A673 (cell line): ENCODE measurements around the gene IGF2R. TPM values are rescaled to one million over a fixed set of nuclear protein-coding genes. Genes with fewer than 3 reads are reported as not detected.
"Not testable (repeated sequence)": the region's sequence is repeated elsewhere in the genome, so short reads cannot be mapped to it uniquely, and the experiment has no call there.

Experiments
- Bru-seq: library from RNA; stranded (reverse); fragments of 400-500 nt; gene quantifications from one replicate; lab custom pipeline; 2021; lab: Mats Ljungman, UMichigan
- BruChase-seq, 2 experiments: library from RNA; stranded (reverse); fragments of 400-500 nt; gene quantifications; one replicate each; lab custom pipeline; 2021; lab: Mats Ljungman, UMichigan
- BruUV-seq: library from RNA; stranded (reverse); fragments of 400-500 nt; replicated peaks from 2 replicates; lab custom pipeline; 2021; lab: Mats Ljungman, UMichigan
- CTCF ChIA-PET: fragments of 300-600 bp; sonication (Branson Sonifier 250); formaldehyde crosslinking; loops from one replicate; lab custom pipeline; 2022; ENCODE audit warnings: antibody characterized with exemption; lab: Charles Lee
- POLR2A ChIA-PET: fragments of 300-600 bp; sonication (Branson Sonifier 250); formaldehyde crosslinking; loops from one replicate; lab custom pipeline; 2022; ENCODE audit warnings: antibody characterized with exemption; ENCODE audit not compliant: low non-redundant PET; lab: Charles Lee
- DNase-seq: peaks from one replicate; pipeline ENCODE4 v3.0.0-alpha.2; 2015; ENCODE audit warnings: low spot score
- H3K27ac ChIP-seq: fragments of 200-600 bp; sonication (generic); 2 replicates; pipeline ENCODE4 v1.5.1; 2016; ENCODE audit warnings: mixed run types, low read depth, mild to moderate bottlenecking, mixed read lengths, antibody characterized with exemption, low read length; ENCODE audit not compliant: poor library complexity, severe bottlenecking
- H3K27me3 ChIP-seq: fragments of 200-600 bp; sonication (generic); replicated peaks from 2 replicates; pipeline ENCODE4 v1.6.1; 2017; ENCODE audit warnings: mixed run types, low read depth, mild to moderate bottlenecking, mixed read lengths, antibody characterized with exemption, low read length; ENCODE audit not compliant: insufficient read depth, poor library complexity
- H3K36me3 ChIP-seq: fragments of 200-600 bp; sonication (generic); 2 replicates; pipeline ENCODE4 v1.6.1; 2016; ENCODE audit warnings: mixed run types, mild to moderate bottlenecking, mixed read lengths, antibody characterized with exemption, low read length; ENCODE audit not compliant: insufficient read depth, poor library complexity, severe bottlenecking
- H3K4me1 ChIP-seq: fragments of 200-600 bp; sonication (generic); 2 replicates; pipeline ENCODE4 v1.6.1; 2017; ENCODE audit warnings: mixed run types, mild to moderate bottlenecking, mixed read lengths, antibody characterized with exemption, low read length; ENCODE audit not compliant: insufficient read depth, poor library complexity, severe bottlenecking
- H3K4me3 ChIP-seq: fragments of 200-600 bp; sonication (generic); 2 replicates; pipeline ENCODE4 v1.5.1; 2016; ENCODE audit warnings: low read depth, mixed run types, mild to moderate bottlenecking, mixed read lengths, low read length; ENCODE audit not compliant: poor library complexity, severe bottlenecking
- H3K9me3 ChIP-seq: fragments of 200-600 bp; sonication (generic); 2 replicates; pipeline ENCODE4 v1.6.1; 2016; ENCODE audit warnings: mixed run types, low read depth, mild to moderate bottlenecking, mixed read lengths, antibody characterized with exemption, low read length; ENCODE audit not compliant: poor library complexity, severe bottlenecking
- EZH2 ChIP-seq: fragments of 200-600 bp; sonication (generic); IDR thresholded peaks from 2 replicates; pipeline ENCODE4 v1.6.1; 2017; ENCODE audit warnings: borderline replicate concordance, low read depth, mild to moderate bottlenecking, mixed read lengths, antibody characterized with exemption, low read length; ENCODE audit not compliant: poor library complexity, severe bottlenecking
- intact Hi-C: fragments of 100-400 bp; cut with micrococcal nuclease; formaldehyde crosslinking; loops from one replicate; pipeline ENCODE4 v1.10.0; 2022; ENCODE audit not compliant: unreplicated experiment
- long read RNA-seq: library from polyadenylated mRNA; stranded (forward); transcript quantifications from one replicate; pipeline ENCODE4 v2.0.0, GENCODE V29; 2022
- total RNA-seq: library from RNA; stranded (reverse); gene quantifications from 2 replicates; pipeline ENCODE4 v1.2.3, GENCODE V29; 2021
- TF ChIP-seq, protein P1 (sequence below): fragments of 300-800, 200-600 bp; sonication (generic); conservative IDR thresholded peaks from 2 replicates; pipeline ENCODE4 v1.5.1; 2017; ENCODE audit warnings: low read depth, mild to moderate bottlenecking, antibody characterized with exemption, low read length, moderate library complexity, mixed read lengths

IGF2R gene, protein sequence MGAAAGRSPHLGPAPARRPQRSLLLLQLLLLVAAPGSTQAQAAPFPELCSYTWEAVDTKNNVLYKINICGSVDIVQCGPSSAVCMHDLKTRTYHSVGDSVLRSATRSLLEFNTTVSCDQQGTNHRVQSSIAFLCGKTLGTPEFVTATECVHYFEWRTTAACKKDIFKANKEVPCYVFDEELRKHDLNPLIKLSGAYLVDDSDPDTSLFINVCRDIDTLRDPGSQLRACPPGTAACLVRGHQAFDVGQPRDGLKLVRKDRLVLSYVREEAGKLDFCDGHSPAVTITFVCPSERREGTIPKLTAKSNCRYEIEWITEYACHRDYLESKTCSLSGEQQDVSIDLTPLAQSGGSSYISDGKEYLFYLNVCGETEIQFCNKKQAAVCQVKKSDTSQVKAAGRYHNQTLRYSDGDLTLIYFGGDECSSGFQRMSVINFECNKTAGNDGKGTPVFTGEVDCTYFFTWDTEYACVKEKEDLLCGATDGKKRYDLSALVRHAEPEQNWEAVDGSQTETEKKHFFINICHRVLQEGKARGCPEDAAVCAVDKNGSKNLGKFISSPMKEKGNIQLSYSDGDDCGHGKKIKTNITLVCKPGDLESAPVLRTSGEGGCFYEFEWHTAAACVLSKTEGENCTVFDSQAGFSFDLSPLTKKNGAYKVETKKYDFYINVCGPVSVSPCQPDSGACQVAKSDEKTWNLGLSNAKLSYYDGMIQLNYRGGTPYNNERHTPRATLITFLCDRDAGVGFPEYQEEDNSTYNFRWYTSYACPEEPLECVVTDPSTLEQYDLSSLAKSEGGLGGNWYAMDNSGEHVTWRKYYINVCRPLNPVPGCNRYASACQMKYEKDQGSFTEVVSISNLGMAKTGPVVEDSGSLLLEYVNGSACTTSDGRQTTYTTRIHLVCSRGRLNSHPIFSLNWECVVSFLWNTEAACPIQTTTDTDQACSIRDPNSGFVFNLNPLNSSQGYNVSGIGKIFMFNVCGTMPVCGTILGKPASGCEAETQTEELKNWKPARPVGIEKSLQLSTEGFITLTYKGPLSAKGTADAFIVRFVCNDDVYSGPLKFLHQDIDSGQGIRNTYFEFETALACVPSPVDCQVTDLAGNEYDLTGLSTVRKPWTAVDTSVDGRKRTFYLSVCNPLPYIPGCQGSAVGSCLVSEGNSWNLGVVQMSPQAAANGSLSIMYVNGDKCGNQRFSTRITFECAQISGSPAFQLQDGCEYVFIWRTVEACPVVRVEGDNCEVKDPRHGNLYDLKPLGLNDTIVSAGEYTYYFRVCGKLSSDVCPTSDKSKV (N-terminal part only)
- total RNA-seq = 64.7 and 67.4 TPM in 2 replicates
- Bru-seq, nascent RNA = percentile 82 among the genes with signal in this experiment
- BruChase-seq, experiment 1, labeled RNA remaining after a 2-hour chase = percentile 81 among the genes with signal in this experiment
- BruChase-seq, experiment 2, labeled RNA remaining after a 6-hour chase = percentile 84 among the genes with signal in this experiment
- long read RNA-seq, full-length matches to known transcripts = 6 of 66 reads
- long read RNA-seq, partial matches to known transcripts = 41 of 66 reads
- long read RNA-seq, other reads (novel, unspliced or antisense) = 19 of 66 reads

DNA sequence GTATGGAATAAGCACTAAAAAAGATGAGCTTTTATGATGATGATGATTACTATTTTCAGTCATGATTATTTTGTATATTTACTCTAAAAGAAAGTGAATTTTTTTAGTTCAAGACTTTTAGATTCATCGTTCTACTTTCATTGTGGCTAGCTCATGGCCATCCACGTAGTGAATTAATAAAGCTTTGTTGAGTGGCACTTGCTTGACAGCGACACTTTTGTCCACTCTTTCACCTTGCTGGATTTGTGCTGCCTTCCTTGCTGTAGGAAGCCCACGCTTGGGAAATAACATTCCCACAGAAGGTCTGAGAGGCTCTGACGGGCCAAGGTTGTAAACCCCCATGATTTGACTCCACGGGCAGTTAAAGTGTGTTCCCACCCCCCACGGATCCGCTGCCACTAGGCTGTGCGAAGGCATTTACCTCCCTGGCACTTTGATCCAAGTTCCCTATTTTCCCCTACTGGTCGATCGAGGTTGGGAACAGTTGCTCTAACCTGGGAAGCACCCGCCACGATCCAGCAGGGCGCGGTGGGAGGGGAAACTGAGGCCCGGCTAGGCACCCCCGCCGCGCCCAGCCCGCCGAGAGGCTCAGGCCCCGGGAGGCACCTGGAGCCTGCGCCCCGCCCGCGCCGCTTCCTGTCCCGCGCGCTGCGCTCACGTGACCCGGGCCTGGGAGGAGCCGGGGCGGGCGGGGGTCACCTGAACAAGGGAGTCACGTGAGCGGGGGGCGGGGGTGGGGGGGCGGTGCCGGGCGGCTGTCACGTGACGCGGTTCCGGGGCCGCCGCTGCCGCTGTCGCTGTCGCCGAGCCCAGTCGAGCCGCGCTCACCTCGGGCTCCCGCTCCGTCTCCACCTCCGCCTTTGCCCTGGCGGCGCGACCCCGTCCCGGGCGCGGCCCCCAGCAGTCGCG is at the start of gene IGF2R:
Gene IGF2R, plus strand, starts transcription at position 788 of the 909 bp plus-strand sequence. CDS start 165 bp downstream, outside the sequence.
- H3K27me3 ChIP-seq = peaks cover 1% of the 10 kb centered on the region
- TSS peak; percentile 92 for BruUV-seq
- no peaks in the 10 kb centered on the region for H3K9me3 ChIP-seq
- ChIA-PET CTCF (no interaction called here), POLR2A (no interaction called here)
- H3K36me3 ChIP-seq = no peaks in the 10 kb centered on the region
- TF ChIP-seq EZH2 = no peak
- TF ChIP-seq, protein P1, sequence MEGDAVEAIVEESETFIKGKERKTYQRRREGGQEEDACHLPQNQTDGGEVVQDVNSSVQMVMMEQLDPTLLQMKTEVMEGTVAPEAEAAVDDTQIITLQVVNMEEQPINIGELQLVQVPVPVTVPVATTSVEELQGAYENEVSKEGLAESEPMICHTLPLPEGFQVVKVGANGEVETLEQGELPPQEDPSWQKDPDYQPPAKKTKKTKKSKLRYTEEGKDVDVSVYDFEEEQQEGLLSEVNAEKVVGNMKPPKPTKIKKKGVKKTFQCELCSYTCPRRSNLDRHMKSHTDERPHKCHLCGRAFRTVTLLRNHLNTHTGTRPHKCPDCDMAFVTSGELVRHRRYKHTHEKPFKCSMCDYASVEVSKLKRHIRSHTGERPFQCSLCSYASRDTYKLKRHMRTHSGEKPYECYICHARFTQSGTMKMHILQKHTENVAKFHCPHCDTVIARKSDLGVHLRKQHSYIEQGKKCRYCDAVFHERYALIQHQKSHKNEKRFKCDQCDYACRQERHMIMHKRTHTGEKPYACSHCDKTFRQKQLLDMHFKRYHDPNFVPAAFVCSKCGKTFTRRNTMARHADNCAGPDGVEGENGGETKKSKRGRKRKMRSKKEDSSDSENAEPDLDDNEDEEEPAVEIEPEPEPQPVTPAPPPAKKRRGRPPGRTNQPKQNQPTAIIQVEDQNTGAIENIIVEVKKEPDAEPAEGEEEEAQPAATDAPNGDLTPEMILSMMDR = 0 out of 2 replicates have a peak, but pooled peaks have one; percentile 16
- DNase-seq = peak; percentile 95
- peaks cover 35% of the 10 kb centered on the region for H3K4me1 ChIP-seq
- H3K27ac ChIP-seq = peak within 1 kb of the TSS; percentile 84
- H3K4me3 ChIP-seq = peak within 1 kb of the TSS; percentile 95
- intact Hi-C loops = no loop called here

DNA sequence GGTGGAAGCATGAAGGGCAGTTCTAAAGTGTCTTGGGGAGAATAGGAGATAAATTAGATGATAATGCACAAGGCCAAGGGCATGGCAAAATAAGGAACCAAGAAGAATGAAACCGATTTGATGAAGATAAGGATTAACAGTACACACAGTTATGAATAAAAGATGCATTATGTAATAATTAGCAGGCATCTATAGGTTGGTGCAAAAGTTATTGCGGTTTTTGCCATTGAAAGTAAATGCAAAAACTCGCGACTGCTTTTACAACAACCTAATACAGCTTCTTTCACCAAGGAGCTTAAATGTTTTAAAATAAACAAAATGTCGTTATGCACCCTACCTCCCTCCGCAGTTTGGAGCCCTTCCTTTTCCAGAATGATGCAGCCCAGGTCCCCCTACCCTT is 49.1 kb upstream of the IGF2R start:
- POLR2A ChIA-PET = no interaction called here
- DNase-seq = no peak
- Histone ChIP-seq H3K27ac (no peak overlapping the region), H3K4me1 (no peaks in the 10 kb centered on the region), H3K36me3 (no peaks in the 10 kb centered on the region), H3K4me3 (no peak overlapping the region), H3K9me3 (no peaks in the 10 kb centered on the region), H3K27me3 (no peaks in the 10 kb centered on the region)
- CTCF ChIA-PET = no interaction called here
- BruUV-seq = no TSS peak
- intact Hi-C loops = no loop called here
- TF ChIP-seq, protein P1 = no peak
- no peak for TF ChIP-seq EZH2

DNA sequence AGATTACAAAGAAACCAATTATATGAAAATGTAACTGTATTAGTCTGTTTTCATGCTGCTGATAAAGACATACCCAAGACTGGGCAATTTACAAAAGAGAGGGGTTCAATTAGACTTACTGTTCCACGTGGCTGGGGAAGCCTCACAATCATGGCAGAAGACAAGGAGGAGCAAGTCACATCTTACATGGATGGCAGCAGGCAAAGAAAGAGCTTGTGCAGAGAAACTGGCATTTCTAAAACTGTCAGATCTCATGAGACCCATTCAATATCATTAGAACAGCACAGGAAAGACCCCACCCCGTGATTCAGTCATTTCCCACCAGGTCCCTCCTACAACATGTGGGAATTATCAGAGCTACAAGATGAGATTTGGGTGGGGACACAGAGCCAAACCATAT is 44.7 kb upstream of the IGF2R start:
- H3K4me1 ChIP-seq, DNase-seq, H3K27ac ChIP-seq, H3K36me3 ChIP-seq, POLR2A ChIA-PET, H3K4me3 ChIP-seq, H3K9me3 ChIP-seq, BruUV-seq, H3K27me3 ChIP-seq, intact Hi-C loops, CTCF ChIA-PET: not testable (repeated sequence)
